Brain microvascular endothelial cell (primary cell): Measurements from ENCODE around the gene KAT6B.
A peak's percentile ranks its signal among the peaks of the same experiment; 100 is the strongest.
"Not testable (repeated sequence)": the region's sequence is repeated elsewhere in the genome, so short reads cannot be mapped to it uniquely, and the experiment has no call there.

Experiments
- DNase-seq: peaks from one replicate; pipeline ENCODE4 v3.0.0-alpha.2; 2020
- H3K27ac ChIP-seq: fragments of 250-450 bp; sonication (Bioruptor Pico); 2 replicates; pipeline ENCODE4 v1.5.1; 2020; ENCODE audit warnings: mild to moderate bottlenecking, moderate library complexity
- H3K27me3 ChIP-seq: fragments of 250-450 bp; sonication (Bioruptor Pico); replicated peaks from 2 replicates; pipeline ENCODE4 v1.5.1; 2020; ENCODE audit warnings: mild to moderate bottlenecking
- H3K36me3 ChIP-seq: fragments of 250-450 bp; sonication (Bioruptor Pico); replicated peaks from 2 replicates; pipeline ENCODE4 v1.5.1; 2020; ENCODE audit warnings: mild to moderate bottlenecking
- H3K4me3 ChIP-seq: 2 replicates; pipeline ENCODE4 v1.5.1; 2011; ENCODE audit warnings: low read depth, mild to moderate bottlenecking, control low read depth, low read length, moderate library complexity
- CTCF ChIP-seq: IDR thresholded peaks from 2 replicates; pipeline ENCODE4 v1.5.1; 2011; ENCODE audit warnings: low read depth, mild to moderate bottlenecking, moderate library complexity, low read length, control low read depth, inconsistent platforms; ENCODE audit errors: missing control alignments
- in situ Hi-C: cut with HindIII; loops from 2 replicates; pipeline ENCODE4 v1.10.0; 2017; ENCODE audit warnings: low sequenced_read_pairs, low pct_ligation_motif_present

The KAT6B gene

GRCh38 chr10:74792726-74793125, 33.7 kb upstream of the KAT6B start:
- Histone ChIP-seq H3K27ac (no peak overlapping the region), H3K4me3 (no peak overlapping the region), H3K27me3 (no peaks in the 10 kb centered on the region), H3K36me3 (no peaks in the 10 kb centered on the region)
- in situ Hi-C loops: no loop called here
- DNase-seq: no peak
- TF ChIP-seq CTCF: no peak

GRCh38 chr10:74793240-74793639, 33.2 kb upstream of the KAT6B start:
- DNase-seq, in situ Hi-C loops, H3K4me3 ChIP-seq, H3K36me3 ChIP-seq, H3K27ac ChIP-seq, H3K27me3 ChIP-seq: not testable (repeated sequence)

GRCh38 chr10:74794531-74794930, 31.9 kb upstream of the KAT6B start:
- DNase-seq: no peak
- TF ChIP-seq CTCF: no peak
- H3K27ac ChIP-seq: no peak overlapping the region
- H3K4me3 ChIP-seq: no peak overlapping the region
- in situ Hi-C loops: no loop called here
- no peaks in the 10 kb centered on the region for H3K36me3 ChIP-seq
- H3K27me3 ChIP-seq: no peaks in the 10 kb centered on the region

GRCh38 chr10:74797550-74797949, 28.9 kb upstream of the KAT6B start:
- no peak for DNase-seq
- Histone ChIP-seq H3K27me3 (no peaks in the 10 kb centered on the region), H3K4me3 (no peak overlapping the region), H3K36me3 (no peaks in the 10 kb centered on the region), H3K27ac (no peak overlapping the region)
- in situ Hi-C loops: no loop called here
- no peak for TF ChIP-seq CTCF

- no peak for TF ChIP-seq CTCF
- in situ Hi-C loops: no loop called here
- H3K27ac ChIP-seq: peak overlapping the region; percentile 50
- no peaks in the 10 kb centered on the region for H3K27me3 ChIP-seq
- H3K36me3 ChIP-seq: no peaks in the 10 kb centered on the region
- peak; percentile 91 for DNase-seq
- no peak overlapping the region for H3K4me3 ChIP-seq
Measured at GRCh38 chr10:74799721-74800221, 26.6 kb upstream of the KAT6B start.

- no peaks in the 10 kb centered on the region for H3K27me3 ChIP-seq
- in situ Hi-C loops: no loop called here
Measured at GRCh38 chr10:74801447-74801846, 25.0 kb upstream of the KAT6B start.

More at GRCh38 chr10:74801447-74801846, 25.0 kb upstream of the KAT6B start:
- DNase-seq: no peak
- Histone ChIP-seq H3K27ac (no peak overlapping the region), H3K36me3 (no peaks in the 10 kb centered on the region), H3K4me3 (no peak overlapping the region)
- no peak for TF ChIP-seq CTCF
